Testis (tissue), 3 donors: ENCODE data around the gene OXER1. TPM values are rescaled to one million over a fixed set of nuclear protein-coding genes. Genes with fewer than 3 reads are reported as not detected.

Experiments used
- DNase-seq: peaks from one replicate; pipeline ENCODE4 v3.0.0-alpha.2; 2019
- H3K27ac ChIP-seq, 2 donors: fragments of 200-600 bp; sonication (generic); one replicate each; pipeline ENCODE4 v1.5.1; 2019
- H3K27me3 ChIP-seq: fragments of 200-600 bp; sonication (generic); one replicate; pipeline ENCODE4 v1.5.1; 2019
- H3K36me3 ChIP-seq: fragments of 200-600 bp; sonication (generic); one replicate; pipeline ENCODE4 v1.5.1; 2017; ENCODE audit warnings: low read depth; ENCODE audit errors: missing control alignments
- H3K4me1 ChIP-seq: fragments of 200-600 bp; sonication (generic); one replicate; pipeline ENCODE4 v1.5.1; 2019
- H3K4me3 ChIP-seq, 2 donors: fragments of 200-600 bp; sonication (generic); one replicate each; pipeline ENCODE4 v1.5.1; 2017 to 2019
- H3K9me3 ChIP-seq: fragments of 200-600 bp; sonication (generic); one replicate; pipeline ENCODE4 v1.5.1; 2017
- CTCF ChIP-seq, 3 experiments: fragments of 450-650 bp in 2 of 3; fragments of 200-600 bp in 1 of 3; sonication (generic) in 1 of 3; IDR thresholded peaks; one replicate each; pipeline ENCODE4 v1.5.1; 2016 to 2019; ENCODE audit warnings: antibody characterized with exemption in 3 of 3, mild to moderate bottlenecking in 2 of 3, moderate library complexity in 1 of 3
- POLR2A ChIP-seq: fragments of 450-650 bp; IDR thresholded peaks from one replicate; pipeline ENCODE4 v1.6.1; 2017; ENCODE audit warnings: antibody characterized with exemption, mild to moderate bottlenecking, moderate library complexity
- WGBS, 2 donors: methylation state at CpG; one replicate each; pipeline ENCODE4 v1.1.5; 2018; 5-methylcytosine and 5-hydroxymethylcytosine counted together
- intact Hi-C: fragments of 100-400 bp; cut with DNase I; formaldehyde crosslinking; loops from one replicate; pipeline ENCODE4 v1.15.1; 2023; ENCODE audit warnings: low total_unique reads
- polyA plus RNA-seq: library from polyadenylated mRNA; stranded (reverse); fragments of 350-450 nt; fragmentation: Illumina TruSeq; extraction: RNeasy Lipid Tissue Mini Kit (QIAGEN cat#74804); gene quantifications from one replicate; pipeline ENCODE4 v1.2.3, GENCODE V29; 2014; ENCODE audit warnings: low read depth, low replicate concordance; ENCODE audit not compliant: insufficient read depth
- total RNA-seq, 2 donors: library from RNA; depleted of rRNA; stranded (reverse); fragments of >200 nt; gene quantifications; one replicate each; pipeline ENCODE4 v1.2.3, GENCODE V29; 2016

The OXER1 gene
- total and polyA plus RNA-seq, 3 donors from 2014 or later: 1.3 to 2.0 (median 1.3) TPM

GRCh38 chr2:42795275-42795674 is 31.3 kb upstream of the OXER1 start:
- Histone ChIP-seq H3K4me3 (no peak overlapping the region), H3K27ac (peak overlapping the region in 1 of 2 donors; percentile 77), H3K4me1 (peaks cover 7% of the 10 kb centered on the region), H3K27me3 (no peaks in the 10 kb centered on the region), H3K9me3 (no peaks in the 10 kb centered on the region), H3K36me3 (no peaks in the 10 kb centered on the region)
- WGBS, 2 donors: 89 to 92% methylated on average over 6 of the region's 6 CpGs
- DNase-seq: no peak
- TF ChIP-seq POLR2A (no peak), CTCF (IDR thresholded peaks at IDR 0.05) (no peak)
- intact Hi-C loops: no loop called here

- peaks cover 7% of the 10 kb centered on the region for H3K4me1 ChIP-seq
- peak overlapping the region; percentile 13 to 90 for H3K27ac ChIP-seq
- WGBS, 2 donors: 61 to 72% methylated on average over 8 of the region's 8 CpGs
- H3K4me3 ChIP-seq: no peak overlapping the region
- DNase-seq: no peak
- no peaks in the 10 kb centered on the region for H3K27me3 ChIP-seq
- intact Hi-C loops: no loop called here
- TF ChIP-seq CTCF (IDR thresholded peaks at IDR 0.05) (no peak), POLR2A (no peak)
- no peaks in the 10 kb centered on the region for H3K9me3 ChIP-seq
- no peaks in the 10 kb centered on the region for H3K36me3 ChIP-seq
Measured at GRCh38 chr2:42794271-42795046, 30.5 kb upstream of the OXER1 start.

GRCh38 chr2:42793334-42794270 is 29.7 kb upstream of the OXER1 start:
- Histone ChIP-seq H3K9me3 (no peaks in the 10 kb centered on the region), H3K27me3 (no peaks in the 10 kb centered on the region), H3K4me1 (peaks cover 7% of the 10 kb centered on the region), H3K4me3 (peak overlapping the region; percentile 67 to 75), H3K36me3 (no peaks in the 10 kb centered on the region), H3K27ac (peak overlapping the region; percentile 90 to 94)
- TF ChIP-seq POLR2A (no peak), CTCF (IDR thresholded peaks at IDR 0.05) (no peak)
- DNase-seq: peak; percentile 54
- intact Hi-C loops: no loop called here
- 14 to 24% methylated on average over 21 to 22 of the region's 22 CpGs for WGBS, 2 donors

- Histone ChIP-seq H3K27ac (peak within 1 kb of the TSS; percentile 90 to 94), H3K27me3 (no peaks in the 10 kb centered on the region), H3K4me1 (peaks cover 7% of the 10 kb centered on the region), H3K4me3 (peak within 1 kb of the TSS; percentile 67 to 75), H3K9me3 (no peaks in the 10 kb centered on the region), H3K36me3 (no peaks in the 10 kb centered on the region)
- 2 to 4% methylated on average over 32 to 48 of the region's 75 CpGs for WGBS, 2 donors
- TF ChIP-seq CTCF (IDR thresholded peaks at IDR 0.05) (peak in 2 of 3 experiments; percentile 5 to 8), POLR2A (no peak)
- peak; percentile 46 for DNase-seq
- intact Hi-C loops: no loop called here
Measured at GRCh38 chr2:42792583-42793333, 28.8 kb upstream of the OXER1 start, which contains the start of gene HAAO. Gene HAAO, minus strand, starts transcription at chr2:42792583. Its CDS starts 47 bp downstream, at chr2:42792536.
